ENCODE measurements around the gene CAPS.

DNA sequence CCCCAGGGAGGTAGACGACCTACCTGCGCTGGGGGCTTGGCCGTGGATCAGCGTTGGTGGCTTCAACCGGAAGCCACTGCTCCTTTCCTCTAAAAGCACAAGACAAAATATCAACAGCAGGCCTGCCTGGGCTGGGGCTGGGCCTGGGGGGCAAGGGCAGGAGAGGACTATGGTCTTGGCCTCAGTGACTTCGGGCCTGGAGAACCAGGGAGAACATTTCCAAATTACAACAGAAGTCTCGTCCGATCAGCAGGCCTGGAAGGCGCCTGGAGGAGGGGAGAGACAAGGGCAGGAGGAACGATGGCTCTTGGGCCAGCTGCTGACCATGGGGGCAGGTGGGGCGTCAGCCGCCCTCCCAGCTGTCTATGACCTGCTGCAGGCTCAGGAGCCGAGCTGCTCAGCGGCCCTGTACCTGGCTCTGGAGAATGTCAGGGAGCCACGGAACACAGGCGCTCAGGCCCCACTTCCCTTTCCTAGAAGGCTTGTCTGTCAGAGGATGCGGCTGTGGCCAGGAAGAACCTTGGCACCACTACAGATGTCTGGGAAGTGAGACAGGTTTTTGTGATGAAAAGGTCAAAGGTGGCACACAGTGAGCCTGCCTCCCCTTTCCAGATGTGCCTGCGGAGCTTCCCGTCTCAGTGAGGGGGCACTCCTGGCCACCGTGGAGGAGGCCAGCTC, 19.5 kb downstream of the CAPS start:
- TF ChIP-seq, protein P1, sequence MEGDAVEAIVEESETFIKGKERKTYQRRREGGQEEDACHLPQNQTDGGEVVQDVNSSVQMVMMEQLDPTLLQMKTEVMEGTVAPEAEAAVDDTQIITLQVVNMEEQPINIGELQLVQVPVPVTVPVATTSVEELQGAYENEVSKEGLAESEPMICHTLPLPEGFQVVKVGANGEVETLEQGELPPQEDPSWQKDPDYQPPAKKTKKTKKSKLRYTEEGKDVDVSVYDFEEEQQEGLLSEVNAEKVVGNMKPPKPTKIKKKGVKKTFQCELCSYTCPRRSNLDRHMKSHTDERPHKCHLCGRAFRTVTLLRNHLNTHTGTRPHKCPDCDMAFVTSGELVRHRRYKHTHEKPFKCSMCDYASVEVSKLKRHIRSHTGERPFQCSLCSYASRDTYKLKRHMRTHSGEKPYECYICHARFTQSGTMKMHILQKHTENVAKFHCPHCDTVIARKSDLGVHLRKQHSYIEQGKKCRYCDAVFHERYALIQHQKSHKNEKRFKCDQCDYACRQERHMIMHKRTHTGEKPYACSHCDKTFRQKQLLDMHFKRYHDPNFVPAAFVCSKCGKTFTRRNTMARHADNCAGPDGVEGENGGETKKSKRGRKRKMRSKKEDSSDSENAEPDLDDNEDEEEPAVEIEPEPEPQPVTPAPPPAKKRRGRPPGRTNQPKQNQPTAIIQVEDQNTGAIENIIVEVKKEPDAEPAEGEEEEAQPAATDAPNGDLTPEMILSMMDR (conservative IDR thresholded peaks at IDR 0.05), result no peak
- TF ChIP-seq EZH2 (IDR thresholded peaks at IDR 0.05; ENCODE audit: low read depth), result no peak
